ENCODE results near the gene CDKAL1. TPM values are rescaled to one million over a fixed set of nuclear protein-coding genes. Genes with fewer than 3 reads are reported as not detected.
"Not testable (repeated sequence)": the region's sequence is repeated elsewhere in the genome, so short reads cannot be mapped to it uniquely, and the experiment has no call there.

CDKAL1 gene
- total RNA-seq = 47.6 TPM

- peak; percentile 76 for DNase-seq
Measured at GRCh38 chr6:20534295-20535262, at the start of gene CDKAL1. TSS of gene CDKAL1 (plus strand) at chr6:20534457. CDS start at chr6:20546351, 11,894 bp downstream.

DNA sequence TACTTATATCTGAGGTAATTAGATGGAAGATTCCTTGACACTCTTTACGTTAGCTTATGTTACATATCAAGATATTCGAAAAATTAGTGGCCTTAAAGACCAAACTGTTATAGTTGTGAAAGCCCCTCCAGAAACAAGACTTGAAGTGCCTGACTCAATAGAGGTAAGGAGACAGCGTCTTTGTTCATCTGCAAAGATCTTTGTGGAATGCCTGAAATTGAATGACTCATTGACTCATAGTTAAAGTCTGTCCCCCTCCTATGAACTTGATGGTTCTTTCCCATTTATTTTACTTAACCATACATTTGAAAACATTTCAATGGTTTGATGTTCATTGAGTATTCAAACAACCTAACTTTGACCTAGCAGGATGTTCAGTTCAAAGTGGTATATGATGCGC, 47.6 kb upstream of the CDKAL1 start:
- DNase-seq = no peak

DNA sequence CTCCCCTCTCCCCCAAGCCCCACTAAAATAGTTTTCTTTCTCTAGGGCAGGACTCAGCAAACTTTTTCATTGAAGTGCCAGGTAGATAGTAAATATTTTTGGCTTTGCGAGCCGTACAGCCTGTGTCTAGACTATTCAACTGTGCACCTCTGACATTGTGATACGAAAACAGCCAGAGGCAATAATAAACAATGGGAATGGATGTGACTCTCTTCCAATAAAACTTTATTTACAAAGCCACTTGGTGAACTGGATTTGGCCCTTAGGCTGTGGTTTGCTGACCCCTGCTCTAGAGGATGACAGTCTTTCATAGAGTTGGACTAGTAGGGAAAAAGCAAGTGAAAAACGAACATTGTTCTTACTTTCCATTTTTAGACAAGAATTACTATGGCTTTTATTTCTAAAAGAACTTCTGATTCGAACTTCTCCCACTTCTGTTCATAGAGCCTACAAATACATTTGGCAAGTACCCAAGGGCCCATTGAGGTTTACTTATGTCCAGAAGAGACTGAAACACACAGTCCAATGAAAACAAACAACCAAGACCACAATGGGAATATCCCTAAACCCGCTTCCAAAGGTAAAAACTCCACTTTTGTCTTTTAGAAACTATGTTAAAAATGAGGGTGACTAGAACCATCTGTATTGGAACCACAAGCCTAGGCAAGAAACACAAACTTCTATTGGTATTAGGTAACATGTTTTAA, 46.4 kb upstream of the CDKAL1 start:
- no peak for DNase-seq

DNA sequence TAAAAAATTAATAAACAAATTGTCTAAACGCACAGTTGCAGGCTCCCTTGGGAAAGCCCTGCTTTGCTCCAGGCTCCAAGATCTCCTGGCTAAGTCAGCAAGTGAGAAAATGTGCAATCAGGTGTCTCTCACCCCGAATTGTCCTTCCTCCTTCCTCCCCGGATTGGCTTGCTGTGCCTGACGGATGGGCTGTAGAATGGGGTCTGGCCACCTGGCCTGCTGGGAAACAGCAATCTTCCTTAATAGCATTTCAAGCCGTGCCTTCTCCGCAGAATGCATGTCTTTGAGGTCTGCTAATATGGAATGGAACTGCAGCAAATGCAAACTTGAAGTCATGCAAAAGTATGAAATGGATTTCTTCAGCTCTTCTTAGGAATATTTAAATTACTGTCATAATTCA, 43.7 kb upstream of the CDKAL1 start:
- no peak for DNase-seq

GRCh38 chr6:20492099-20492498, 42.2 kb upstream of the CDKAL1 start:
- DNase-seq = no peak

DNA sequence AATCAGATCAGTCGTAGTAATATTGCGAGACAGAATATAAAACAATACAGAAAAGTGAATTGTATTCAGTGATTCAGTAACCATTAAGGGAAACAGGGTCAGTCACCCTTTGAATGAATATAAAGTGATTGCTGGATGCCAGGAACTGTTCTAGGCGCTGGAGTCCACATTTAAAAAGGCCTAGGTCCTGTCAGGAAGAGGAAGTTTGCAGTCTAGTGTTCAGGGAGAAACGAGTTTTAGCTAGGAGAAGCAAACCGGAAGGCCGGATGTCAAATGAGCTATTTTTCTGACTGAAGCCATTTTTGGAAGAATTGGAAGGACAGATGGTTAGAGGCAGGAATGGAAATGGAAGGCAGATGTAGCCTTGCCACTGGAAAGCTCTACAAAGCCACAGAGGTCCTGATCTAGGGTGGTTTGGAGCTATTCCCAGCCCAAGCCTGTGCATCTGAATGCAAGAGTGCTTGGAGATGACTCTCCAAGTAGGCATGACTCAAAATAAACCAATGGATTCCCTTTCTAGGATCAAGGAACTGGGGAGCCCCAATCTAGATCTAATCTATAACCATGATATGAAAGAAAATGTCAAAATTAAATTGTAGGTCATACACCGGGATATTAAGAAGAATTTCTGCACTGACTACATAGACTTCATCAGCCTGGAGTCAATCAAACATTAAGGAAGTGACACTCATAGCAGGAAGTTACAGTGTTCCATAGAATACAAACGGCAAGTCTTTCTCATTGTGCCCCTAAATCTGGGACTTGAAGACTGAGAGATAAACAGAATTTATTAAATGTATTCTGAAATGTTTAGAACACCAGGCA, 36.8 kb upstream of the CDKAL1 start:
- no peak for DNase-seq

- no peak for DNase-seq
Measured at GRCh38 chr6:20498041-20498385, 36.2 kb upstream of the CDKAL1 start.

DNA sequence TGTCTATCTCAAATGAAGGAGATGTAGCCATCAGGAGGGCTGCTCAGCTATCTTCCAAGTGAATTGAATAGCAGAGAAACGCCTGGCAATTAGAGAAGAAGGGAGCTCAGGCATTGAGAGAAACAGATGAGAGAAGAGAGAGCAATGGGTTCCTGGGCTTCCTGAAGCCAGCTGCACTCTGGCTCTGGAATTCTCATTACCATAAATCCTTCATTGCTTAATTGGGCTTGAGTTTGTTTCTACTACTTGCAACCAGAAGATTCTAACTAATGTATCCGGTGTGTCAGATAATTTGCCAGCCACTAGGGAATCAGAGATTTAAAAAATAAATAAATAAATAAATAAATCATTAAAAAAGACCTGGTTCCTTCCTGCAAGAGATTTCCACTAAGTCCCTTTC, 25.0 kb upstream of the CDKAL1 start:
- no peak for DNase-seq

DNA sequence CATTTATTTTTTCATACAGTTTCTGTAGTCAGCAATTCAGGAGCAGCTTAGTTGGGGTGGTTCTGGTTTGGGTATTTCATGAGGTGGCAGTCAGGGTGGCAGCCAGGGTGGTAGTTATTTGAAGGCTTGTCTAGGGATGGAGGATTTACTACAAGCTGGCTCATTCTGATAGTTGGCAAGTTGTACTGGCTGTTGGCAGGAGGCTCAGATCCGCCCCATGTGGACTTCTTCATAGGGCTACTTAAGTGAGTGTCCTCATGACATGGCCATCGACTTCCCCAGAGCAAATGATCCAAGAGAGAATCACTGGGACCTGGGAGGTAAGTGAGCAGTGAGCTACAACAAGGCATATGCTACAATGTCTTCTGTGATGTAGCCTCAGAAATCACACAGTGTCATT, 22.4 kb upstream of the CDKAL1 start:
- DNase-seq = no peak

DNA sequence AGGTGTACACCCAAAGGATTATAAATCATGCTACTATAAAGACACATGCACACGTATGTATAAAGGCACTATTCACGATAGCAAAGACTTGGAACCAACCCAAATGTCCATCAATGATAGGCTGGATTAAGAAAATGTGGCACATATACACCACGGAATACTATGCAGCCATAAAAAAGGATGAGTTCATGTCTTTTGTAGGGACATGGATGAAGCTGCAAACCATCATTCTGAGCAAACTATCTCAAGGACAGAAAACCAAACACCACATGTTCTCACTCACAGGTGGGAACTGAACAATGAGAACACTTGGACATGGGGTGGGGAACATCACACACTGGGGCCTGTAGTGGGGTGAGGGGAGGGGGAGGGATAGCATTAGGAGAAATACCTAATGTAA, 9.0 kb upstream of the CDKAL1 start:
- DNase-seq = not testable (repeated sequence)

DNA sequence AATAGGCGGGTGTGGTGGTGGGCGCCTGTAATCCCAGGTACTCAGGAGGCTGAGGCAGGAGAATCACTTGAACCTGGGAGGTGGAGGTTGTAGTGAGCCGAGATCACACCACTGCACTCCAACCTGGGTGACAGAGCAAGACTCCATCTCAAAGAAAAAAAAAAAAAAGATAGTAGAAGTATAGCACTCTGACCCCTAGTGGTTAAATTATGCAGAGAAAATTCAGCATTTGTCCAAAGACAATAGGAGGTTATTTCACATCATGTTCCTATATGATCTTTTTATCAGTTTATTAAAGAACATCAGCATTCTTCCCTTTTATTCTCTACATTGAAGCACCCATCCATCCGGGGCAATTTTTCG, 5.2 kb upstream of the CDKAL1 start:
- not testable (repeated sequence) for DNase-seq

DNA sequence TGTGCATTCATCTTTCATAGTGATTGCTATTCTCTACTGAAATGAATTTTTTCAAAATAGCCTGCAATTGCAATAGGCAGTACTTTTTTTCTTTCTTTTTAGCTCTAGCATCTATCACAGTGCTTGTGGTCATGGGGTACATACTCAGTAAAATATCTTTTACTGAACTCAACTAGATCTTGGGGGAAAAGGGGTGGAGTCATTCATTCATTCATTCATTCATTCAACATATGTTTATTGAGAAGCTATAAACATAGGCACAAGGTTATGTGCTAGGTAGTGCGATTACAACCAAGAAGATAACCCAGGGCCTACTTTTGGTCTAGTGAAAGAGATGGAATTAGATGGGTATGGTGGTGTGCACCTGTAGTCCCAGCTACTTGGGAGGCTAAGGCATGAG, 1.4 kb upstream of the CDKAL1 start:
- DNase-seq = no peak

DNA sequence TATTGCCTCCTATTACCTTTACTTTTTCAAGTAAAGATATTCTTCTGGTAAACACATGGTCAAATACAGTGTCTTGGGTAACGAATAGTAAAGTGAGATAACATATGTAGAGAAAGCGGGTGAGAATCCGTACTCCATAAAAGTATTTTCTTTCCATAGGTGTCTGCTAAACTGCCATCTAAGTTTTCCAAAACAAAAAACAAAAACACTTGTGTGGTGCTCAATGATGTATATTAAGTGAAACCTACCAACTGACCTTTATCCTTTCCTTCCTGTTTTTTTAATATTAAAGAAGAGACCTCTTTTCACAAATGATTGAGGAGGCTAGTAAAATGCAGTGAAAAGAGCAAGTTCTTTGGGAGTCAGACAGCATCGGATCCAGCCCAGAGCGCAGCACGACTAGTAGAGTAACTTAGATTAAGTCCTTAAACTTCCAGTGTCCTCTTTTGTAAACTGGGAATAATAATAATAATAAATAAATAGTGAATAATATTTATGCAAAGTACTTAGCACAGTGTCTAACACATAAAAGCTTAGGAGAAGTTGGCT, 437 bp upstream of the CDKAL1 start:
- no peak for DNase-seq

- DNase-seq = no peak
Measured at GRCh38 chr6:20538131-20538662, 3.9 kb downstream of the CDKAL1 start.

GRCh38 chr6:20538907-20539306, 4.7 kb downstream of the CDKAL1 start:
- no peak for DNase-seq

- DNase-seq = no peak
Measured at GRCh38 chr6:20539387-20539786, 5.1 kb downstream of the CDKAL1 start.

DNA sequence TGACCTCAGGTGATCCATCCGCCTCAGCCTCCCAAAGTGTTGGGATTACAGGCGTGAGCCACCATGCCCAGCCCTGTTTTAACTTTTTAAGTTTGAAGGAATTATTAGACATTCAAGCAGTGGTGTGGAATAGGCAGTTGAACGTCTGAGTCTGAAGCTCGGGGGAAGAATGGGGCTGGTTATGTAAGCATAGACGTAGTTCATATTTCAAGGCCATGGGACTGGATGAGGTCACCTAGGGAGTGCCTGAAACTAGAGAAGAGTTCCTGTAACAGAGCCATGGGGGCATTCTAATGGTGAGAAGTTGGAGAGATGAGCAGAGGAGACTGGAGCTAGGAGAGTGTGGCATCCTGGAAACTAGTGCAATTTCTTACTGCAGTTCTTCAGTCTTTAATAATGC, 6.4 kb downstream of the CDKAL1 start:
- no peak for DNase-seq

- DNase-seq = no peak
Measured at GRCh38 chr6:20541382-20541781, 7.1 kb downstream of the CDKAL1 start.

GRCh38 chr6:20542927-20543602, 8.8 kb downstream of the CDKAL1 start:
- no peak for DNase-seq

GRCh38 chr6:20548264-20548663, 14.0 kb downstream of the CDKAL1 start:
- no peak for DNase-seq

DNA sequence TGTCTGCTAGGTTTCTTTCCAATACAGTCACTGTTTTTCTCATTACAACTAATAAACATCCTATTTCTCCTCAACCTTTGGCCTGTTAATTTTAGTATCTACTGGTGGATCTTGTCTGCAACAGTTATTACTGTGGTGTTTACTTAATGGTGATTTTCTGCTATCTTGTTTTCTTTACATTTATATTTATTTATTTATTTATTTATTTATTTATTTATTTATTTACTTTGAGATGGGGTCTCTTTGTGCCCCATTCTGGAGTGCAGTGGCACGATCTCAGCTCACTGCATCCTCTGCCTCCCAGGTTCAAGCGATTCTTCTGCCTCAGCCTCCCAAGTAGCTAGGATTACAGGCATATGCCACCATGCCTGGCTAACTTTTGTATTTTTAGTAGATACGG, 15.1 kb downstream of the CDKAL1 start:
- DNase-seq = not testable (repeated sequence)

- no peak for DNase-seq
Measured at GRCh38 chr6:20554326-20554725, 20.1 kb downstream of the CDKAL1 start.
